ENCODE measurements around the gene SPTBN1.

Gene SPTBN1

GRCh38 chr2:54605836-54606235, 149.7 kb downstream of the SPTBN1 start:
- H3K79me2 ChIP-seq (ENCODE audit: insufficient read depth, low read length): no peaks in the 10 kb centered on the region
- no peaks in the 10 kb centered on the region for H3K9me3 ChIP-seq (ENCODE audit: low read length)
- H3K27ac ChIP-seq (ENCODE audit: low read depth, low read length, poor library complexity, severe bottlenecking): no peak overlapping the region
- H3K9ac ChIP-seq (ENCODE audit: low read length): no peak overlapping the region
- H3K36me3 ChIP-seq (ENCODE audit: insufficient read depth, low read length): no peaks in the 10 kb centered on the region
- H4K20me1 ChIP-seq (ENCODE audit: insufficient read depth, low read length): no peaks in the 10 kb centered on the region
- no peak overlapping the region for H3K4me3 ChIP-seq (ENCODE audit: low read depth, low read length, poor library complexity, severe bottlenecking)
- H3F3A ChIP-seq (ENCODE audit: insufficient read depth, low read length): no peaks in the 10 kb centered on the region
- no peaks in the 10 kb centered on the region for H3K9me2 ChIP-seq (ENCODE audit: low read depth, low read length)
- H3K4me2 ChIP-seq (ENCODE audit: low read length): no peak overlapping the region
- H2AFZ ChIP-seq (ENCODE audit: low read length): no peak overlapping the region
- TF ChIP-seq CTCF (IDR thresholded peaks at IDR 0.05; ENCODE audit: low read length) (no peak), EZH2 (IDR thresholded peaks at IDR 0.05; ENCODE audit: borderline replicate concordance, low read length) (no peak)
- H3K27me3 ChIP-seq (ENCODE audit: insufficient read depth, low read length): no peaks in the 10 kb centered on the region
- no peaks in the 10 kb centered on the region for H3K4me1 ChIP-seq (ENCODE audit: insufficient read depth, low read length, severe bottlenecking)

- H3F3A ChIP-seq (ENCODE audit: insufficient read depth, low read length): no peaks in the 10 kb centered on the region
- no peak overlapping the region for H3K9ac ChIP-seq (ENCODE audit: low read length)
- no peaks in the 10 kb centered on the region for H3K27me3 ChIP-seq (ENCODE audit: insufficient read depth, low read length)
- no peaks in the 10 kb centered on the region for H3K79me2 ChIP-seq (ENCODE audit: insufficient read depth, low read length)
- TF ChIP-seq EZH2 (IDR thresholded peaks at IDR 0.05; ENCODE audit: borderline replicate concordance, low read length): no peak
- TF ChIP-seq CTCF (IDR thresholded peaks at IDR 0.05; ENCODE audit: low read length): no peak
- no peaks in the 10 kb centered on the region for H3K4me1 ChIP-seq (ENCODE audit: insufficient read depth, low read length, severe bottlenecking)
- no peaks in the 10 kb centered on the region for H3K9me3 ChIP-seq (ENCODE audit: low read length)
- H3K36me3 ChIP-seq (ENCODE audit: insufficient read depth, low read length): no peaks in the 10 kb centered on the region
- no peak overlapping the region for H3K27ac ChIP-seq (ENCODE audit: low read depth, low read length, poor library complexity, severe bottlenecking)
- no peak overlapping the region for H3K4me3 ChIP-seq (ENCODE audit: low read depth, low read length, poor library complexity, severe bottlenecking)
- H3K4me2 ChIP-seq (ENCODE audit: low read length): no peak overlapping the region
- H2AFZ ChIP-seq (ENCODE audit: low read length): no peak overlapping the region
- H3K9me2 ChIP-seq (ENCODE audit: low read depth, low read length): no peaks in the 10 kb centered on the region
- H4K20me1 ChIP-seq (ENCODE audit: insufficient read depth, low read length): no peaks in the 10 kb centered on the region
Measured at GRCh38 chr2:54606393-54606958, 150.3 kb downstream of the SPTBN1 start.

GRCh38 chr2:54608224-54608623, 152.1 kb downstream of the SPTBN1 start:
- no peaks in the 10 kb centered on the region for H3K4me1 ChIP-seq (ENCODE audit: insufficient read depth, low read length, severe bottlenecking)
- no peaks in the 10 kb centered on the region for H4K20me1 ChIP-seq (ENCODE audit: insufficient read depth, low read length)
- H3K79me2 ChIP-seq (ENCODE audit: insufficient read depth, low read length): no peaks in the 10 kb centered on the region
- no peaks in the 10 kb centered on the region for H3K27me3 ChIP-seq (ENCODE audit: insufficient read depth, low read length)
- no peaks in the 10 kb centered on the region for H3K9me2 ChIP-seq (ENCODE audit: low read depth, low read length)
- H3K4me2 ChIP-seq (ENCODE audit: low read length): no peak overlapping the region
- peaks cover 9% of the 10 kb centered on the region; the same call in 1 of the 2 replicates for H3K36me3 ChIP-seq (ENCODE audit: insufficient read depth, low read length)
- H3K4me3 ChIP-seq (ENCODE audit: low read depth, low read length, poor library complexity, severe bottlenecking): no peak overlapping the region
- H3K27ac ChIP-seq (ENCODE audit: low read depth, low read length, poor library complexity, severe bottlenecking): no peak overlapping the region
- H3K9me3 ChIP-seq (ENCODE audit: low read length): no peaks in the 10 kb centered on the region
- no peak overlapping the region for H2AFZ ChIP-seq (ENCODE audit: low read length)
- H3F3A ChIP-seq (ENCODE audit: insufficient read depth, low read length): no peaks in the 10 kb centered on the region
- no peak overlapping the region for H3K9ac ChIP-seq (ENCODE audit: low read length)
- TF ChIP-seq CTCF (IDR thresholded peaks at IDR 0.05; ENCODE audit: low read length) (no peak), EZH2 (IDR thresholded peaks at IDR 0.05; ENCODE audit: borderline replicate concordance, low read length) (no peak)

Data from OCI-LY1 (cell line).